Measurements from ENCODE around the gene ZBTB5. TPM values are rescaled to one million over a fixed set of nuclear protein-coding genes. Genes with fewer than 3 reads are reported as not detected.

Gene ZBTB5
- total and polyA plus RNA-seq, 2 of the 13 experiments (the other 11 are each of a cell fraction or from before 2014, with no cell fraction given), result 12.5 to 20.5 TPM

- no peaks in the 10 kb centered on the region for H3K9me3 ChIP-seq (ENCODE audit: low read length)
- no peaks in the 10 kb centered on the region for H3K36me3 ChIP-seq (replicated peaks in 1 of 2; ENCODE audit: control insufficient read depth in 1 of 2, insufficient read depth in 2 of 2, low read length in 2 of 2)
- H2AFZ ChIP-seq (ENCODE audit: low read length), result no peak overlapping the region
- no TSS peak for BruUV-seq (replicated peaks)
- WGBS (ENCODE audit: low lambda C conversion rate), result 2% methylated on average over 7 of the region's 7 CpGs
- ChIA-PET CTCF (ENCODE audit: low intra/inter-chr PET ratio, low total read pairs) (no interaction called here), POLR2A (no interaction called here)
- H3K9ac ChIP-seq (ENCODE audit: insufficient read depth, low read depth, low read length), result peak overlapping the region; percentile 67
- H4K20me1 ChIP-seq (ENCODE audit: insufficient read depth, low read length), result no peaks in the 10 kb centered on the region
- H3K4me3 ChIP-seq (replicated peaks in 1 of 3; ENCODE audit: insufficient read depth in 1 of 3, low read depth in 2 of 3, low read length in 3 of 3), result peak overlapping the region; percentile 48 to 58 (median 51)
- intact Hi-C loops (cut with micrococcal nuclease; ENCODE audit: unreplicated experiment), result no loop called here
- DNase-seq (ENCODE audit: low spot score) (peak; percentile 24), FAIRE-seq (peak; percentile 56), ATAC-seq (peak; percentile 78)
- H3K79me2 ChIP-seq (ENCODE audit: insufficient read depth, low read length), result no peaks in the 10 kb centered on the region
- peak overlapping the region; percentile 68 for H3K4me2 ChIP-seq (ENCODE audit: low read depth, low read length)
- H3K27ac ChIP-seq (ENCODE audit: extremely low read length, insufficient read depth, low read length), result peak overlapping the region; percentile 37
- H3K27me3 ChIP-seq (ENCODE audit: control insufficient read depth in 1 of 2, insufficient read depth in 2 of 2, low read length in 2 of 2), result no peaks in the 10 kb centered on the region; a peak in 1 of 5 replicates
- peaks cover 27% of the 10 kb centered on the region for H3K4me1 ChIP-seq (ENCODE audit: insufficient read depth, low read length)
- in situ Hi-C loops (cut with HindIII; ENCODE audit: extremely low pct_ligation_motif_present, low pct_unique_long_range_greater_than_20kb), result no loop called here
- TF ChIP-seq HOXA7 (CRISPR knock-in tag; IDR thresholded peaks at IDR 0.05) (no peak), ZNF484 (CRISPR knock-in tag; IDR thresholded peaks at IDR 0.05; ENCODE audit: borderline replicate concordance, low read depth) (no peak), FOSL2 (CRISPR knock-in tag; IDR thresholded peaks at IDR 0.05) (peak; percentile 71), ZNF776 (CRISPR knock-in tag; IDR thresholded peaks at IDR 0.05) (no peak), ZNF652 (CRISPR knock-in tag; IDR thresholded peaks at IDR 0.05; ENCODE audit: borderline replicate concordance, low read depth) (peak; percentile 72; the same call in 1 of the 2 replicates), DMAP1 (CRISPR knock-in tag; IDR thresholded peaks at IDR 0.05) (no peak), JUN (CRISPR knock-in tag; IDR thresholded peaks at IDR 0.05) (no peak), ZMYM3 (CRISPR knock-in tag; IDR thresholded peaks at IDR 0.05) (peak; percentile 81), ZNF253 (CRISPR knock-in tag; IDR thresholded peaks at IDR 0.05; ENCODE audit: borderline replicate concordance) (no peak), RFXANK (CRISPR knock-in tag; IDR thresholded peaks at IDR 0.05) (no peak), IRF2 (CRISPR knock-in tag; IDR thresholded peaks at IDR 0.05) (no peak), ZNF20 (CRISPR knock-in tag; IDR thresholded peaks at IDR 0.05) (no peak), KAT8 (CRISPR knock-in tag; IDR thresholded peaks at IDR 0.05) (no peak), ZNF564 (CRISPR knock-in tag; IDR thresholded peaks at IDR 0.05) (no peak), ZIK1 (CRISPR knock-in tag; IDR thresholded peaks at IDR 0.05; ENCODE audit: borderline replicate concordance, low read depth) (no peak), TAF1 (CRISPR knock-in tag; IDR thresholded peaks at IDR 0.05) (no peak), ZNF574 (CRISPR knock-in tag; IDR thresholded peaks at IDR 0.05) (no peak), PAF1 (CRISPR knock-in tag; IDR thresholded peaks at IDR 0.05) (no peak), HNF4A (CRISPR knock-in tag; IDR thresholded peaks at IDR 0.05) (peak; percentile 46; the same call in 1 of the 2 replicates), ZNF510 (CRISPR knock-in tag; IDR thresholded peaks at IDR 0.05; ENCODE audit: low read depth) (no peak), NFRKB (IDR thresholded peaks at IDR 0.05) (no peak), ZNF644 (CRISPR knock-in tag; IDR thresholded peaks at IDR 0.05; ENCODE audit: low read depth) (0 out of 2 replicates have a peak, but pooled peaks have one; percentile 18), JUND (CRISPR knock-in tag; IDR thresholded peaks at IDR 0.05) (0 out of 2 replicates have a peak, but pooled peaks have one; percentile 45), ZC3H4 (CRISPR knock-in tag; IDR thresholded peaks at IDR 0.05; ENCODE audit: borderline replicate concordance) (no peak), POLR2AphosphoS2 (IDR thresholded peaks at IDR 0.05; ENCODE audit: low read depth, low read length) (no peak), ZNF430 (CRISPR knock-in tag; IDR thresholded peaks at IDR 0.05) (no peak)
Observed at GRCh38 chr9:37471942-37472684, 6.9 kb upstream of the ZBTB5 start.

Data from HepG2 (cell line).